IMR-90 (cell line): Measurements from ENCODE around the gene COL6A5. TPM values are rescaled to one million over a fixed set of nuclear protein-coding genes. Genes with fewer than 3 reads are reported as not detected.

ENCODE experiments used
- ATAC-seq: fragments of 200-7000 bp; cut with Tn5 transposase; 2 replicates; pipeline ENCODE4 v1.9.1; 2020; ENCODE audit warnings: low read depth, mild to moderate bottlenecking, moderate library complexity
- BruUV-seq: library from RNA; stranded (reverse); fragments of 400-500 nt; replicated peaks from 2 replicates; lab custom pipeline; 2021; lab: Mats Ljungman, UMichigan
- CTCF ChIA-PET: fragments of 300-600 bp; formaldehyde crosslinking; extraction: SDS; loops from one replicate; lab custom pipeline; 2021; ENCODE audit warnings: antibody characterized with exemption; lab: Yijun Ruan, JAX
- POLR2A ChIA-PET: fragments of 300-600 bp; sonication (Branson Sonifier 250); formaldehyde crosslinking; loops from one replicate; lab custom pipeline; 2022; ENCODE audit warnings: antibody characterized with exemption; ENCODE audit not compliant: unreplicated experiment; lab: Charles Lee
- DNase-seq: peaks from one replicate; pipeline ENCODE4 v3.0.0; 2013
- H2AFZ ChIP-seq: replicated peaks from 2 replicates; pipeline ENCODE3; 2013; ENCODE audit warnings: low read length, mild to moderate bottlenecking; ENCODE audit not compliant: poor library complexity
- H2AK5ac ChIP-seq: 2 replicates; pipeline ENCODE4 v1.6.1; 2013; ENCODE audit warnings: low read depth, low read length, inconsistent platforms
- H2AK9ac ChIP-seq: replicated peaks from 2 replicates; pipeline ENCODE3; 2013; ENCODE audit warnings: mild to moderate bottlenecking, low read depth, low read length, moderate library complexity; ENCODE audit not compliant: poor library complexity
- H2BK120ac ChIP-seq: 2 replicates; pipeline ENCODE4 v1.6.1; 2013; ENCODE audit warnings: low read depth, low read length, inconsistent platforms
- H2BK15ac ChIP-seq: 3 replicates; pipeline ENCODE4 v1.6.1; 2013; ENCODE audit warnings: low read depth, low read length, inconsistent platforms
- H2BK20ac ChIP-seq: 2 replicates; pipeline ENCODE4 v1.6.1; 2013; ENCODE audit warnings: low read depth, mild to moderate bottlenecking, inconsistent platforms, low read length, moderate library complexity
- H2BK5ac ChIP-seq: 2 replicates; pipeline ENCODE4 v1.6.1; 2013; ENCODE audit warnings: mild to moderate bottlenecking, low read depth, low read length, inconsistent platforms; ENCODE audit not compliant: poor library complexity, severe bottlenecking
- H3K14ac ChIP-seq: replicated peaks from 2 replicates; pipeline ENCODE4 v1.6.1; 2013; ENCODE audit warnings: low read depth, low read length, inconsistent platforms
- H3K18ac ChIP-seq: 2 replicates; pipeline ENCODE4 v1.6.1; 2013; ENCODE audit warnings: low read depth, low read length, control low read depth
- H3K23ac ChIP-seq: 2 replicates; pipeline ENCODE4 v1.6.1; 2013; ENCODE audit warnings: low read depth, low read length, inconsistent platforms
- H3K27ac ChIP-seq: 2 replicates; pipeline ENCODE4 v1.5.1; 2013; ENCODE audit warnings: mild to moderate bottlenecking, control low read depth, low read length; ENCODE audit not compliant: insufficient read depth
- H3K27me3 ChIP-seq: 2 replicates; pipeline ENCODE4 v1.6.1; 2013; ENCODE audit warnings: low read length; ENCODE audit not compliant: control insufficient read depth, insufficient read depth
- H3K36me3 ChIP-seq: 2 replicates; pipeline ENCODE4 v1.6.1; 2013; ENCODE audit warnings: low read length, mixed read lengths; ENCODE audit not compliant: control insufficient read depth, insufficient read depth
- H3K4ac ChIP-seq: 2 replicates; pipeline ENCODE4 v1.6.1; 2013; ENCODE audit warnings: low read depth, low read length, inconsistent platforms
- H3K4me1 ChIP-seq: 2 replicates; pipeline ENCODE4 v1.6.1; 2013; ENCODE audit warnings: low read length, mixed read lengths; ENCODE audit not compliant: control insufficient read depth, insufficient read depth
- H3K4me2 ChIP-seq: 2 replicates; pipeline ENCODE4 v1.6.1; 2013; ENCODE audit warnings: low read depth, mild to moderate bottlenecking, control low read depth, low read length, moderate library complexity
- H3K4me3 ChIP-seq: 2 replicates; pipeline ENCODE4 v1.5.1; 2013; ENCODE audit warnings: low read depth, mild to moderate bottlenecking, control low read depth, low read length, moderate library complexity; ENCODE audit not compliant: insufficient read depth
- H3K56ac ChIP-seq: 2 replicates; pipeline ENCODE4 v1.6.1; 2013; ENCODE audit warnings: low read length, inconsistent platforms; ENCODE audit not compliant: insufficient read depth; ENCODE audit errors: extremely low read depth
- H3K79me1 ChIP-seq, 2 experiments: 2 replicates each; pipeline ENCODE4 v1.6.1; 2013; ENCODE audit warnings: low read length in 2 of 2, inconsistent platforms in 1 of 2, low read depth in 1 of 2
- H3K9ac ChIP-seq: 2 replicates; pipeline ENCODE4 v1.6.1; 2013; ENCODE audit warnings: low read depth, low read length, control low read depth
- H3K9me1 ChIP-seq: 2 replicates; pipeline ENCODE4 v1.6.1; 2013; ENCODE audit warnings: low read length, inconsistent platforms; ENCODE audit not compliant: insufficient read depth
- H3K9me3 ChIP-seq: 2 replicates; pipeline ENCODE4 v1.6.1; 2013; ENCODE audit warnings: low read length; ENCODE audit not compliant: control insufficient read depth, insufficient read depth
- H4K20me1 ChIP-seq: 2 replicates; pipeline ENCODE4 v1.6.1; 2013; ENCODE audit warnings: low read length, inconsistent platforms; ENCODE audit not compliant: insufficient read depth
- H4K5ac ChIP-seq: 2 replicates; pipeline ENCODE4 v1.6.1; 2013; ENCODE audit warnings: mild to moderate bottlenecking, low read depth, low read length, control low read depth
- H4K8ac ChIP-seq, 2 experiments: 2 replicates each; pipeline ENCODE4 v1.6.1; 2013; ENCODE audit warnings: low read depth in 2 of 2, low read length in 2 of 2, control low read depth in 1 of 2, inconsistent platforms in 1 of 2
- H4K91ac ChIP-seq: 2 replicates; pipeline ENCODE4 v1.6.1; 2013; ENCODE audit warnings: low read depth, low read length, inconsistent platforms; ENCODE audit not compliant: insufficient read depth
- BHLHE40 ChIP-seq: fragments of 150-350 bp; IDR thresholded peaks from 2 replicates; pipeline ENCODE4 v1.6.1; 2016; ENCODE audit warnings: mild to moderate bottlenecking, low read depth, low read length
- CEBPB ChIP-seq: IDR thresholded peaks from 2 replicates; pipeline ENCODE4 v1.6.1; 2012; ENCODE audit warnings: low read depth, low read length, improper control_type of control experiment
- CHD1 ChIP-seq: IDR thresholded peaks from 2 replicates; pipeline ENCODE4 v1.6.1; 2012; ENCODE audit warnings: low read depth, low read length, improper control_type of control experiment
- CTCF ChIP-seq: conservative IDR thresholded peaks from 2 replicates; pipeline ENCODE4 v1.5.1; 2012; ENCODE audit warnings: mild to moderate bottlenecking, low read depth, low read length, improper control_type of control experiment
- ELK1 ChIP-seq: fragments of 150-350 bp; IDR thresholded peaks from 2 replicates; pipeline ENCODE4 v1.6.1; 2016; ENCODE audit warnings: low read depth, mild to moderate bottlenecking, low read length, moderate library complexity, borderline replicate concordance
- FOS ChIP-seq: fragments of 150-350 bp; IDR thresholded peaks from 2 replicates; pipeline ENCODE4 v1.6.1; 2016; ENCODE audit warnings: low read depth, low read length
- MAFK ChIP-seq: IDR thresholded peaks from 2 replicates; pipeline ENCODE4 v1.6.1; 2012; ENCODE audit warnings: low read depth, low read length, improper control_type of control experiment
- MAZ ChIP-seq: IDR thresholded peaks from 2 replicates; pipeline ENCODE4 v1.6.1; 2012; ENCODE audit warnings: low read depth, mild to moderate bottlenecking, low read length, improper control_type of control experiment, moderate library complexity, borderline replicate concordance
- MXI1 ChIP-seq: IDR thresholded peaks from 2 replicates; pipeline ENCODE4 v1.6.1; 2012; ENCODE audit warnings: low read depth, mild to moderate bottlenecking, low read length, moderate library complexity, borderline replicate concordance
- NFE2L2 ChIP-seq: fragments of 150-350 bp; IDR thresholded peaks from 2 replicates; pipeline ENCODE4 v1.6.1; 2016; ENCODE audit warnings: low read depth, mild to moderate bottlenecking, low read length
- POLR2A ChIP-seq: IDR thresholded peaks from 2 replicates; pipeline ENCODE4 v1.6.1; 2012; ENCODE audit warnings: mild to moderate bottlenecking, low read depth, low read length
- RAD21 ChIP-seq: IDR thresholded peaks from 2 replicates; pipeline ENCODE4 v1.6.1; 2012; ENCODE audit warnings: low read length, improper control_type of control experiment
- RCOR1 ChIP-seq: IDR thresholded peaks from 2 replicates; pipeline ENCODE4 v1.6.1; 2012; ENCODE audit warnings: mild to moderate bottlenecking, low read length, improper control_type of control experiment; ENCODE audit not compliant: insufficient replicate concordance
- RFX5 ChIP-seq: IDR thresholded peaks from 2 replicates; pipeline ENCODE4 v1.8.0; 2012; ENCODE audit warnings: low read depth, mild to moderate bottlenecking, low read length, moderate library complexity
- SMC3 ChIP-seq: fragments of 150-350 bp; IDR thresholded peaks from 2 replicates; pipeline ENCODE4 v1.6.1; 2016; ENCODE audit warnings: low read depth, mild to moderate bottlenecking, antibody characterized with exemption, low read length, moderate library complexity
- USF2 ChIP-seq: fragments of 150-350 bp; IDR thresholded peaks from 2 replicates; pipeline ENCODE4 v1.6.1; 2017; ENCODE audit warnings: mild to moderate bottlenecking, antibody characterized with exemption, low read length, low read depth
- WGBS, 2 experiments: methylation state at CpG; one replicate each; pipeline versions ENCODE4 v1.1.5 to v1.1.7; 2013; ENCODE audit warnings: missing lambda C conversion rate in 2 of 2; ENCODE audit not compliant: insufficient read length in 1 of 2; ENCODE audit errors: extremely low coverage in 2 of 2; 5-methylcytosine and 5-hydroxymethylcytosine counted together
- dilution Hi-C: fragments of 300-500 bp; cut with HindIII; formaldehyde crosslinking; loops from one replicate; pipeline ENCODE4 v1.14.3; 2018; ENCODE audit warnings: low sequenced_read_pairs; ENCODE audit not compliant: unreplicated experiment
- in situ Hi-C: fragments of 300-500 bp; cut with MboI; formaldehyde crosslinking; loops from 3 replicates; pipeline ENCODE4 v1.14.3; 2019; ENCODE audit warnings: low sequenced_read_pairs, inconsistent platforms, mixed read lengths
- intact Hi-C: fragments of 100-400 bp; cut with micrococcal nuclease; formaldehyde crosslinking; loops from 2 replicates; pipeline ENCODE4 v1.10.0; 2022
- polyA plus RNA-seq, 3 experiments: library from polyadenylated mRNA; depleted of rRNA; stranded (reverse); fragments of >200 nt; gene quantifications; 2 replicates each; pipeline ENCODE4 v1.2.3, GENCODE V29; 2012; ENCODE audit warnings: low replicate concordance in 1 of 3
- total RNA-seq: library from RNA; depleted of rRNA; stranded (reverse); fragments of >200 nt; gene quantifications from 2 replicates; pipeline ENCODE4 v1.2.3, GENCODE V29; 2012

COL6A5 gene
- total and polyA plus RNA-seq, 2 of the 4 experiments (the other 2 are of a cell fraction) = not detected

- ChIA-PET POLR2A (no interaction called here), CTCF (interaction anchor here (0.6 kb wide), 1 partner anchor 10 kb away, joined by 3 read pairs; no protein-coding TSS in a partner anchor)
- intact Hi-C loops (loop anchor here (10.0 kb wide), 1 partner anchor 257 kb away; the partner anchor contains the start of gene PIK3R4), dilution Hi-C loops (no loop called here), in situ Hi-C loops (no loop called here)
- no peak overlapping the region for H3K56ac ChIP-seq
- H4K8ac ChIP-seq = no peak overlapping the region
- no peak overlapping the region for H3K27ac ChIP-seq
- TF ChIP-seq BHLHE40 (no peak), CTCF (no peak), RCOR1 (no peak), RAD21 (no peak), FOS (no peak), RFX5 (no peak), POLR2A (no peak), MAFK (no peak), ELK1 (no peak), MAZ (no peak), USF2 (no peak), NFE2L2 (no peak), SMC3 (no peak), MXI1 (no peak), CHD1 (no peak), CEBPB (no peak)
- H3K18ac ChIP-seq = no peak overlapping the region
- H4K91ac ChIP-seq = no peak overlapping the region
- H3K9ac ChIP-seq = no peak overlapping the region
- no peak for DNase-seq
- no peaks in the 10 kb centered on the region for H3K36me3 ChIP-seq
- no peak overlapping the region for H2BK120ac ChIP-seq
- H3K9me3 ChIP-seq = no peaks in the 10 kb centered on the region
- no peak overlapping the region for H2AK5ac ChIP-seq
- WGBS, 2 experiments = no CpG with 5 or more reads among the region's 1 CpG
- no peak overlapping the region for H3K4ac ChIP-seq
- ATAC-seq = no peak
- no peaks in the 10 kb centered on the region for H3K27me3 ChIP-seq
- no peak overlapping the region for H3K4me3 ChIP-seq
- no TSS peak for BruUV-seq
- H3K14ac ChIP-seq = no peak overlapping the region
- no peaks in the 10 kb centered on the region for H3K79me1 ChIP-seq
- H3K4me1 ChIP-seq = no peaks in the 10 kb centered on the region
- no peak overlapping the region for H2AFZ ChIP-seq
- H2AK9ac ChIP-seq = no peak overlapping the region
- H3K4me2 ChIP-seq = no peak overlapping the region
- H2BK20ac ChIP-seq = no peak overlapping the region
- H2BK5ac ChIP-seq = no peak overlapping the region
- H4K5ac ChIP-seq = no peak overlapping the region
- H3K9me1 ChIP-seq = no peaks in the 10 kb centered on the region
- H2BK15ac ChIP-seq = no peak overlapping the region
- no peak overlapping the region for H3K23ac ChIP-seq
- H4K20me1 ChIP-seq = no peaks in the 10 kb centered on the region
Observed at GRCh38 chr3:130488288-130488687, 142.8 kb downstream of the COL6A5 start.
